Cardiac fibroblast (primary cell): Measurements from ENCODE around the gene PLPPR3.
A peak's percentile ranks its signal among the peaks of the same experiment; 100 is the strongest.

ENCODE experiments used
- DNase-seq, 2 donors: peaks; one replicate each; pipeline versions ENCODE4 v3.0.0 to v3.0.0-alpha.2; 2010; ENCODE audit warnings: low read depth in 2 of 2
- H3K4me3 ChIP-seq, 2 donors: replicated peaks in 1 of 2; 1 replicate in 1 of 2; 2 replicates in 1 of 2; pipeline ENCODE4 v1.5.1; 2011; ENCODE audit warnings: low read depth in 2 of 2, low read length in 2 of 2, mild to moderate bottlenecking in 2 of 2, moderate library complexity in 1 of 2
- CTCF ChIP-seq: IDR thresholded peaks from one replicate; pipeline ENCODE4 v1.5.1; 2011; ENCODE audit warnings: low read depth, mild to moderate bottlenecking, low read length, inconsistent platforms

PLPPR3 gene

GRCh38 chr19:772063-772462, 49.7 kb downstream of the PLPPR3 start:
- no peak for TF ChIP-seq CTCF
- DNase-seq = no peak

GRCh38 chr19:771332-771785, 50.4 kb downstream of the PLPPR3 start:
- TF ChIP-seq CTCF = peak; percentile 74
- peak; percentile 70 to 78 for DNase-seq
- H3K4me3 ChIP-seq = no peak overlapping the region

More at GRCh38 chr19:772063-772462, 49.7 kb downstream of the PLPPR3 start:
- H3K4me3 ChIP-seq = no peak overlapping the region

GRCh38 chr19:769616-770015, 52.1 kb downstream of the PLPPR3 start:
- DNase-seq = no peak
- H3K4me3 ChIP-seq = no peak overlapping the region
- TF ChIP-seq CTCF = no peak

- no peak overlapping the region for H3K4me3 ChIP-seq
- no peak for TF ChIP-seq CTCF
- DNase-seq = peak; percentile 50 to 90
Measured at GRCh38 chr19:768424-768823, 53.3 kb downstream of the PLPPR3 start.

- no peak for DNase-seq
- TF ChIP-seq CTCF = no peak
- no peak overlapping the region for H3K4me3 ChIP-seq
Measured at GRCh38 chr19:765179-765738, 56.5 kb downstream of the PLPPR3 start.

- H3K4me3 ChIP-seq = no peak overlapping the region
- DNase-seq = no peak
- no peak for TF ChIP-seq CTCF
Measured at GRCh38 chr19:764301-764700, 57.5 kb downstream of the PLPPR3 start.

GRCh38 chr19:763869-764268, 57.9 kb downstream of the PLPPR3 start:
- TF ChIP-seq CTCF = no peak
- no peak for DNase-seq
- no peak overlapping the region for H3K4me3 ChIP-seq
